ENCODE results near the gene PDHX.
"Not testable (repeated sequence)": the region's sequence is repeated elsewhere in the genome, so short reads cannot be mapped to it uniquely, and the experiment has no call there.

The PDHX gene

DNA sequence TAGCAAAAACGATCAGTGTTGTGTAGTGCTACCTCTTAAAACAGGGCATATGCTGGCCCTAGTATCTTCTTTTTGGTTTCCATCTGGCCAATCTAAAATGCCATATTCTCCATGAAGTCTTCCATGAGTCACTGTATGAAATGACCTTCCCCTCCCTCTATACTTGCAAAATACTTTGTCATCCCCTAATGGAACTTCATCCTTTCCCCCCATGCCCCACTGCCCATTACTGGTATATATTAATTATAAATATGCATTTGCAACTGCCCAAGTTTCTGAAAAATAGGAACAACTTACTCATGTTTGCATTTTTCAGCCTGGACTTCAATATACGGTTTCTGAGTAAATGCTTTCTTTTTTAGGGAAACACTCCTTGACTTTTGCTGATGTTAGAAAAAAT is 4.7 kb upstream of the PDHX start:
- no peak for DNase-seq (ENCODE audit: low spot score)

DNA sequence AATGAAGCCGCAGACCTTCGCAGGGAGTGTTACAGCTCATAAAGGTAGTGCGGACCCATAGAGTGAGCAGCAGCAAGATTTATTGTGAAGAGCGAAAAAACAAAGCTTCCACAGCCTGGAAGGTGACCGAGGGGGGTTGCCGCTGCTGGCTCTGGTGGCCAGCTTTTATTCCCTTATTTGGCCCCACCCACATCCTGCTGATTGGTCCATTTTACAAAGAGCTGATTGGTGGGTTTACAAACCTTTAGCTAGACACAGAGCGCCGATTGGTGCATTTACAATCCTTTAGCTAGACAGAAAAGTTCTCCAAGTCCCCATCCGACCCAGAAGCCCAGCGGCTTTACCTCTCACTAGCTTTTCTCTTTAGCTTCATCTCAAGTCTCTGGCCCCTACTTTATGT is 2.9 kb upstream of the PDHX start:
- DNase-seq (ENCODE audit: low spot score) = not testable (repeated sequence)

- no peak for DNase-seq (ENCODE audit: low spot score)
Observed at GRCh38 chr11:34915136-34916014, 1.0 kb upstream of the PDHX start.

DNA sequence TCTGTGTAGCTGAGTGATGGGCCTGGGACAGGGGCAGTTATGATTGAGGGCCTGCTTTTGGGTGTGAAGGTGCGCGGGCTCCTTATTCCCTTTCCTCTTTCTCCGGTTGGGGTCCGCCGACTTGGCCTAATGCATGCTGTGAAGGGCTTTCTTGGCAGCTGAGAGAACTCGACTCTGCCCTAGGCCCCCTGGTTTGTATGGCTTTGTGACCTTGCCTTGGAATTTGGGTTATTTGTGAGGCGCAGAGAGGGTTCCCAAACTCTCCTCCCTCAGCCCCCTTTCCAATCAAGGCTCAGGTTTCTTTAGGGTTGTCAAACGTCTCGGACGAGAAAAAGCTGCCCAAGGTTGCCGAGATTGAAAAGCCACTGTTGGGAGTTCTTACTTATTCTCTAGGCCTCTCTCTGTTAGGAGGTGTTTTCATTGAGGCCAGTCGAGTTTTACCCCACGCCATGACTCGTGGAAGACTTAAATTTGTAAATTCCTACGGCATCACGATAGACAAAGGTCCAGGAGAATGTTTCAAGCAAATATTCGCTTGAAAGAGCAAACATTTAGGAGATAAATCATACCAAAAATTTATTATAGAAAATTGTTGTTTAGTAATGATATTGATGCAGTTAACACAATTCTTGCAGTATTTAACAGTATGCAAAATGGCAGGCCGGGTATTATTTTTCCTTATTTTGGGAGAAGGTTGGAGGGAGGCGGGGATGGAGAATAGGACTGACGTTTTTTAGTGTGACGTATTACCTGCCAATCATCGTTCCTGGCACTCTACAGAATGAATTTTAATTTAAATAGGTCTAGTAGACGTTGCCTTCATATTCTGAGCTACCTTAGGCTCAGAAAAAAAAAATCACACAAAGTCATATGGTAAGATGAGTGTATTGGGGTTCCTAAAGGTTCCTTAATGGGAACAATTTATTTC is 689 bp downstream of the PDHX start:
- DNase-seq (ENCODE audit: low spot score) = peak; percentile 16

DNA sequence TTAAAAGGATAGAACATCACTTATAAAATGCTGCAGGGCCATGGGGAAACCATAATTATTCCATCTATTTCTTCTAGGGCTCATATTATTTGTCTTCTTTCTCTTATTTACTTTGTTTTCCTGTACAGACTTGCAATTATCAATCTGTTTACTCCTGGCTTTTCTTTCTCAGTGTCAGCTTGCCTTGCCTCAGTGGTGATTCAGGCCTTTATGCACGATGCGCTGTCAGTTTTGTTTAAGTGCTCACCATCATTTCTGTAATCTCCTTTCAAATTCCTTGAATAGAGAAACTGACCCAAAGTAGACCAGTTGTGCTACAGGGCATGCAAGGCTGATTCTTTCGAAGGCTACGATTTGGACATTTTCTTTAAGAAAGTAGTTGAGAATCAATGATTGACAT is 4.7 kb downstream of the PDHX start:
- DNase-seq (ENCODE audit: low spot score) = no peak

- DNase-seq (ENCODE audit: low spot score) = no peak
Observed at GRCh38 chr11:34924714-34925113, 8.3 kb downstream of the PDHX start.

DNA sequence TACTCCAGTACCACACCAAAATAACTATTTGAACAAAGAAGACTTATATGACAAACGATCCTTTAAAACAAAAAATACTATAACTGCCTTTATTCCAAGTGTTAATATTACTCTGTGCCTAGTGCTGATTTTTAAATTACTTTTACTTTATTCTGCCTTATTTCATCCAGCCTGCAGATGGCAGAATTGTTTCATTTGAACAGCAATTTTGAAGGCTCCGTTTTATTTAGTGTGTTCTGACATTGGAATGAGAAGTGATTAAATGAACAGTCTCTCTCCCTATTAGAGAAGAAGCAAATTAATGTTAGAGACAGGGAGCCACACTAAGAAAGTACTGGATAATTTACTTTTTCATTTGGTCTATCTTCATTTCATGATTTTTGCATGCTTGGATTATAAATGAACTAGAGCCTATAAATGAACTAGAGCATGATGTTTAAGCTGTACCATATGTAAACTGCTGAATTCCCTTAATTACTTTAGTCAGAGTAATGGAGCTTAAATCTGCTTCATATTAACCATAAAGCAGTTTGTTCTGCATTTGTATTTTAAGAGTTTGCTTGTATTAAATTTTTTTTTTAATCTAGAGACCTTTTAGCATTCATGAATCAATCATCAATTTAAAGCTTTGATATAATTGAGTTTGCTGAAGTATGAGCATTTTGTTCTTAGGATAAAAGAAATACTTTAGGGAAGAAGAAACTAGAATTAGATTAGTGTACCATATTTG is 9.8 kb downstream of the PDHX start:
- DNase-seq (ENCODE audit: low spot score) = peak; percentile 62

GRCh38 chr11:34926831-34927132 is 10.4 kb downstream of the PDHX start:
- no peak for DNase-seq (ENCODE audit: low spot score)

DNA sequence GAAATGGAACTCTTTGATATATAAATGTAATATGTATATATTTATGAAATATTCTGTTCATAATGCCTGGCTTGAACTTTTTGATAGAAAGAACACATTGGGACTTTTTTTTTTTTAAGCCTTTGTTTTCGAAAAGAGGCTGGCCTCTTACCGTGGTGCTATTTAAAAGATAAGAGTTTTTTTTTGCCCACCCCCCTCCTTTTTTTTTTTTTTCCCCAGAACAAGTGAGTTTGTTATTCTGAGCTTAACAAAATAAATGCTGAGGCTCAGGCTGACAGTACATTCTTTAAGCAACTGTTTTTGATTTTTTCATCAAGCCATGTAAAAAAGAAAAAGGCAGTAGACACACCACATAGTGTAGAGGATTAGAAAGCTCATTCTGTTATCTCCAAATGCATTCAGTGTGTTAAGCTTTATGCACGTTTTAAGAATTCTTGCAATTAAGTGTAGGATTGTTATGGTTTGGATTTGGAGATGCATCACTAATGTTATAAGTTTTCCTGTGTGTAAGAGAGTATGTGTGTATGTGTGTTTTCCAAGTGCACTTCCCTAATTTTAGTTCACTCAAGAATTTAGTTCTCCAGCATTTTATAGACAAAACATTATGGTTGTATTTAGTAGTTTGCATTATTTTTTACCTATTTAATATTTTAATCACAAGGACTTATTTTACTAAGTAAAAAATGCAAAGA is 12.0 kb downstream of the PDHX start:
- DNase-seq (ENCODE audit: low spot score) = no peak

- DNase-seq (ENCODE audit: low spot score) = no peak
Observed at GRCh38 chr11:34928960-34929680, 12.7 kb downstream of the PDHX start.

GRCh38 chr11:34929794-34930763 is 13.7 kb downstream of the PDHX start:
- no peak for DNase-seq (ENCODE audit: low spot score)

GRCh38 chr11:34936945-34937629 is 20.7 kb downstream of the PDHX start:
- DNase-seq (ENCODE audit: low spot score) = no peak

DNA sequence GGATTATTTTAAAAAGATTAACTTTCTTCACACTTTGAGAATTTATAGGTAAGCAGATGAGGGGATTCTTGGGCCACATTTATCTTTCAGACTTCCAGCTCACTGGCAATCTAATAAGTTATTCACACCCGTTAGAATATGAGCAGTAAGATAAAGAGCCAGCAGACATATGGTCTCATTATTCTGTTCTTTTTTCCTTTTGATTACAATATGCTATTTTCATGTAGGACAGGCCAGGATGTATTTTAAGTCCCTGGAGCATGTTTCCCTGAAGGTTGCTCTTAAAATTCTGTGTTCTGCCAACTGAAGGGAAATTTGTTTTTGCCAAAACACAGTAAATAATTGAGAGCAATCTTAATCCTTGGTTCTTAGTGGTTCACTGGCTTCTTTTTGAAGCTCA is 22.2 kb downstream of the PDHX start:
- no peak for DNase-seq (ENCODE audit: low spot score)

- no peak for DNase-seq (ENCODE audit: low spot score)
Observed at GRCh38 chr11:34940026-34940677, 23.7 kb downstream of the PDHX start.

DNA sequence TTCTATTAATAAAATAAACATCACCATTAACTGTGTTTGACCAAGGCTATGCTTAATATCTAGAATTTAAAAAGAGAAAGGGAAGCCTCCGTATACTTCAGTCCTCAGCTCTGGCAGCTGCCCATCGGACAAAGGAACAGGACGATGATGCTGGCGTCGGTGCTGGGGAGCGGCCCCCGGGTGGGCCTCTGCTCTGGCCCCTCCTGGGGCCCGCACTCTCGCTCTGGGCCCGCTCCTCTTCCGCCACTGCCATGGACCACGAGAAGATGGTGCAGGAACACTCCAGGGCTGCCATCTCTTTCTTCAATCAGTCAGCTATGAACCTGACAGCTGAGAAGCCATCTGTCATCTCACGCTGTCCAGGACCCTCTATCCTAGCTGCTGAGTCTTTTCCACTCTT is 25.3 kb downstream of the PDHX start:
- no peak for DNase-seq (ENCODE audit: low spot score)

DNA sequence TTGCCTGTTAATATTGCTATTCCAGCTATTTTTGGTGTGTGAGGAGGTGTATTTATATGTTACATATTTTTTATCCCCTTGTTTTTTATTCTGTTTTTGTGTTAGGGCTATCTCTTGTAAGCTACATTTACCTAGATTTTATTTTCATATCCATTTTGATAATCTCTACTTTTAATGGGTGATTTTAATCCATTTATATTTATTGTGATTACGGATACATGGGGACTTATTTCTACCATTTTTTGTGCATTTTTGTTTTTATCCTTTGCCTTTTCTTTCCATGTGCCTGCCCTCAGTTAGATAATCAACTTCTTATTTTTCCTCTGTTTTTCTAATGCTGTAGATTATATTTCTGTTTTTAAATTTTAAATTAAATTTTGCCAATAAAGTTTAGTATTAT is 28.3 kb downstream of the PDHX start:
- no peak for DNase-seq (ENCODE audit: low spot score)

DNA sequence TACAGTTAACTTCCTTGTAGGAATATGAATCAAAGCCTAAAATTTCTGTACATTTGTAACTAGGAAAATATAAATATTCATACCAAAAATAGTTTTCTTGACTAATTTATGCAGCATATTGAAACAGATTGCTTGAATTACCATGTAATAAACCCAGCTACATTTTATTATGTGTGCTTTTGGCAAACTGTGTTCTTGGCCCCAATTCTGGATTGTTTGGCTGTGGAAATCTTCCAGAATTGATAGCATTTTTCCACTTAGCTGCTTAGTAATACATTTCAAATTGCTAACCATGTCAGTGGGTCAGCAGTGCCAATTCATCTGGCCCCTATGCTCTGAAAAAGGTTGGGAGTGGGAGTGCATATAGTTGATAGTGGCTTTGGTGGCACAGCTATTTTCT is 32.3 kb downstream of the PDHX start:
- DNase-seq (ENCODE audit: low spot score) = no peak

GRCh38 chr11:34953955-34954354 is 37.5 kb downstream of the PDHX start:
- DNase-seq (ENCODE audit: low spot score) = no peak

DNA sequence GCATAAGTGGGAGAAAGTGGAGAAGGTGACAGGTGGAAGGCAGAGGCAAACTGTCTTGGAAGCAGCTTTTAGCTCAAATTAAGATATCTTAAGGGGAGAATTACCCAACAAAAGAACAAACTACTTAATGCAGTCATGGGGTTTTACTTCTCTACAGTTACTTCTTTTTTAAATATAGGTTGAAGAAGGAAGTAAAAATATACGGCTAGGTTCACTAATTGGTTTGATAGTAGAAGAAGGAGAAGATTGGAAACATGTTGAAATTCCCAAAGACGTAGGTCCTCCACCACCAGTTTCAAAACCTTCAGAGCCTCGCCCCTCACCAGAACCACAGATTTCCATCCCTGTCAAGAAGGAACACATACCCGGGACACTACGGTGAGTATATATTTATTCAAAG is 40.8 kb downstream of the PDHX start:
- DNase-seq (ENCODE audit: low spot score) = no peak

Data from kidney tubule cell (primary cell).